Activated gamma-delta T cell (primary cell): ENCODE results near the gene STAMBP.
"Not testable (repeated sequence)": the region's sequence is repeated elsewhere in the genome, so short reads cannot be mapped to it uniquely, and the experiment has no call there.

Source experiments
- DNase-seq: peaks from one replicate; lab custom pipeline; 2025; lab: John Stamatoyannopoulos, UW

STAMBP gene

GRCh38 chr2:73837847-73838585 is 9.3 kb downstream of the STAMBP start:
- no peak for DNase-seq

GRCh38 chr2:73838889-73839534 is 10.3 kb downstream of the STAMBP start:
- no peak for DNase-seq

- DNase-seq: no peak
Observed at GRCh38 chr2:73839653-73840411, 11.1 kb downstream of the STAMBP start.

GRCh38 chr2:73841912-73842738 is 13.4 kb downstream of the STAMBP start:
- no peak for DNase-seq

GRCh38 chr2:73842739-73843019 is 13.9 kb downstream of the STAMBP start:
- no peak for DNase-seq

GRCh38 chr2:73844087-73844486 is 15.3 kb downstream of the STAMBP start:
- DNase-seq: no peak

DNA sequence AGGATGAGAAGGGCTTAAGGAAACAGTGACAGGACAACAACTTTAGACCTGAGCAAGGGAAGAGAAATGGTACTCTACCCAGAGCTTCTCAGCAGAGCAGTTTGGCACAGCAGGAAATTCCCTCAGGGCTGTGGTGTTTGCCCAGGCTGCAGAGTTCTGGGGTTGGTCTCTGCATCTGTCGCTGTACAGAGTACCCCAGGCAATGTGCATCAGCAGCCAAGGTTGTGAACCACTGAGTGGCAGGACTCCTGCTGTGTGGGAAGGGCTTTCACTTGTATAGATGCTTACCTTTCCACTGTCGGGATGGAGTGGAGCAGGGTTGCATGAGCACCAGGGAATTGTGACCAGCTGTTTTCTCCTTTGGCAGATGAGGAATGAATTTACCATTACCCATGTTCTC is 21.2 kb downstream of the STAMBP start:
- no peak for DNase-seq

DNA sequence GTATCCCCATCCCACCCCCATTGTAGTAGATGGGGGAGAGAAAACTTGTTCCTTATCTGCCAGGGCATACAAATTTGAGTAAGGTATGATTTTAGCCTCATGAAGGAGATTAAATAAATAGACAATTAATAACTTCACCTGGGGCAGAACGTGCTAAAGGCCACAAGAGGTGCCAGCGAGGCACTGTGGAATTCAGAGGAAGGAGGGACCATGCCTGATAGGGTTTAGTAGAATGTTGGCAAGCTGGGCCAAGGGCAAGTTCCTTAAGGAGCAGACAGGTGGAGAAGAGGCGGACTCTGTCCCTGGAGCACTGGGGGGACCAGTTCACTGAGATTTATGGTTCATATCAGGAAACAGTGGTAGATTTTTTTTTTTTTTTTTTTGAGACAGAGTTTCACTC is 22.5 kb downstream of the STAMBP start:
- no peak for DNase-seq

- DNase-seq: no peak
Observed at GRCh38 chr2:73852020-73852419, 23.3 kb downstream of the STAMBP start.

DNA sequence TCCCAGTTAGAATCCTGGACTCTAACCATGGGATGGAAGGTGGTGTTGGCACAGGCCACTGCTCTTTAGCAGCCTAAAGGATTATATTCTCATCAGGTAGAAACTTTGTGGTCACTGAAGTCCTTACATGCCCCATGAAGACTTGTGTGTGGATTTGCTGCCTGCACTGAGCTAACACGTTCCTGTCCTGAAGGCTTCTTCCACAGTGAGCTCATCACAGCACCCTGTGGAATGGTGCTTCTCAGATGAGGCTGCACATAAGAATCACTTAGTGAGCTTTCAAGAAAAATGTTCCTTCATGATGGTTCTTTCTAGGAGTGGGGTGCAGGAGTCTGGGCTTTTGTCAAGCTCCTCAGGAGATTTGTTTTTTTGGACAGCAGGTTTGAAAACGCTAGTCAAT is 26.8 kb downstream of the STAMBP start:
- no peak for DNase-seq

- no peak for DNase-seq
Observed at GRCh38 chr2:73856214-73856613, 27.5 kb downstream of the STAMBP start.

- DNase-seq: no peak
Observed at GRCh38 chr2:73859721-73860586, 31.2 kb downstream of the STAMBP start.

GRCh38 chr2:73862987-73863386 is 34.2 kb downstream of the STAMBP start:
- no peak for DNase-seq

GRCh38 chr2:73868204-73868978 is 39.6 kb downstream of the STAMBP start:
- DNase-seq: no peak

- DNase-seq: no peak
Observed at GRCh38 chr2:73870084-73870483, 41.3 kb downstream of the STAMBP start.

- no peak for DNase-seq
Observed at GRCh38 chr2:73877071-73877802, 48.5 kb downstream of the STAMBP start.

DNA sequence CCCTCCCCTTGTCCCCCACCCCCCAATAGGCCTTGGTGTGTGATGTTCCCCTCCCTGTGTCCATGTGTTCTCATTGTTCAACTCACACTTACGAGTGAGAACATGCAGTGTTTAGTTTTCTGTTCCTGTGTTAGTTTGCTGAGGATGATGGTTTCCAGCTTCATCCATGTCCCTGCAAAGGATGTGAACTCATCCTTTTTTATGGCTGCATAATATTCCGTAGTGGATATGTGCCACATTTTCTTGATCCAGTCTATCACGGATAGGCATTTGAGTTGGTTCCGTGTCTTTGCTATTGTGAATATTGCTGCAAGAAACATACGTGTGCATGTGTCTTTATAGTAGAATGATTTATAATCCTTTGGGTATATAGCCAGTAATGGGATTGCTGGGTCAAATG is 49.2 kb downstream of the STAMBP start:
- DNase-seq: not testable (repeated sequence)

- DNase-seq: no peak
Observed at GRCh38 chr2:73885406-73885805, 56.6 kb downstream of the STAMBP start.

GRCh38 chr2:73886357-73886756 is 57.6 kb downstream of the STAMBP start:
- DNase-seq: no peak
